ENCODE measurements around the gene ZNF786.

Gene ZNF786

DNA sequence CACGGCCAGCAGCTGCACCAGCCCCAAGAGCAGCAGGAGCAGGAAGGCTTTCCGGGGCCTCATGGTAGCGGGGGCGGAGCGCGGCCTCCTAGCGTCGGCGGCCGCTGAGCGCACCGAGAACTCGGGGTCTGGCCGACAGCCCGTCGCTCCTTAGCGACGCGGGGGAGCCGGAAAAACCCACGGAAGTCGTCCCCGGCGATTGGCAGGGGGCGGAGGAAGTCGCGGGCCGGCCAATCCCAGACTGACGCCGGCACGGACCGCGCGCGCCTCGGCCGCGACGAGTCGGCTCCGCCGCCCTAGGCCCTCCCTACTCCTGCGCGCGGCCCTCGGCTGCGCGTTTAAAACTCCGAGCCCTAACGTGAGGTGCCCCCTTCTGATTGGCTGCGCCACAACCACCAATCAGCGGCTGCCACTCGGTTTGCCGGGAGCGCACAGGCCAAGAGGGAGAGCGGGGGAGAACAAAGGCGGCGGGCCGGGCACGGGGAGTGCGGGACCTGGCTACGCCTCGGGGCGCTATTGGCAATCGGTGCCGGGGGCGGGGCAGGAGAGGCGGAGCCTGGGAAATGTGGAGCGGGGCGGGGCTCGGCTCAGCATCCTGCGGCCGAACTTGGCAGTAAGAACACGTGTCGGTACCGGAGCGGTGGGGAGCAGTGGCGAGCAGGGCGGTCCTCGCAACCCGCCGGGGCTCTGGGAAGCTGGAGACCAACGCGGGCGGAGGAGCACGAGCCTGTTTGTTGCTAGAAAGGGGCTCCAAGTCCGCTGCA, 62.0 kb downstream of the ZNF786 start, which contains the start of gene PDIA4:
Gene PDIA4, minus strand, starts transcription at position 160 of the 764 bp plus-strand sequence. Its CDS starts 97 bp downstream, at position 63.
- peak; percentile 98 to 99 for DNase-seq

DNA sequence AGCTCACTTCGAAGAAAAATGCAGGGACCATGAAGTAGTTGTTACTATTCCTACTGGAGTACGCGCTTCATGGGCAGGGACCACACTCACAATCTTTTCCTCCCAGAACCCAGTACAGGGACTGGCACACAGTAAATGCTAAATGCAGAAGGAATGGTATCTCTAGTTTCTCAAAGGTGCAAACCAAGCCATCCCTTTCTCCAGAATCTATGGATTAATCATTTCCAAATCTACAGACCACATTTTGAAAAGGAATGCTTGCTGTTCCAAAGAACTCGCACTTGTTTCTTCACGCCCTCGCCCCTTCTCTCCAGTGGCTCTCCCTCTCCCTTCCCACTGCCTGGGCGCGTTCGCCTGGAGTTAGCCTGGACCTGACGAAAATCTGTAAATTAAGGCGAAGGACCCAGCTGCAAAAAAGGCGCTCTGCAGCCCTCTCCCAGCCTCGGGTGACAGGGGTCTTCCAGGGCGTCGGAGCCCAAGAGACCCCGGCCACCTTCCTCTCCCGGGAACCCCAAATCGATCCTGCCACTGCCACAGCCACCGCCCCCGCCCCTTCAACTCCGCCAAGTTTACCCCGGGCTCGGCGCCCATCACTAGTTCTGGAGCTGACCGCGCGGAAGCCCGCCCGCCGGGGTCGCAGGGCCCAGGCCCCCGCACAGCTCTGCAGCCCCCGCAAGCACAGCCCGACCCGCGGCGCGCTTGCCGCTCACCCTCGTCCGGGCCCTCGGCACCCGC, 62.7 kb downstream of the ZNF786 start:
- no peak for DNase-seq

DNA sequence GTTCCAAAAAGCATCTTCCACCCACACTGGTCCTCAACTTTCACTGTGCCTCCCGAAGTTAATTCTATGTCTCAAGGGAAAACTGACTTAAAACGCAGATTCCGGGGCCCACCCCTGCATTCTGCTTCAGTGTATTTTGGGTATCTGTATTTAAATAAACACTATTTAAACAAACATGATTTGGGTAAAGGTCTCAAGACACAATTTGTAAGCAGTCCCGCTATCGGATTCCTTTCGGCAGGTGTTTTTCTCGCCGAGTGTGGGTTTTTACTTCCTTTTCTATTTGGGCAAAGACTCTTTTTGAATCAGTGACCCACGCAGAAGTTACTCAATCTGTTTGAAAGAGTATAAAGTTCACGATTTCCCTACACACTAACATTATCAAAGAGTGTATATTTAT, 63.5 kb downstream of the ZNF786 start:
- DNase-seq = no peak

DNA sequence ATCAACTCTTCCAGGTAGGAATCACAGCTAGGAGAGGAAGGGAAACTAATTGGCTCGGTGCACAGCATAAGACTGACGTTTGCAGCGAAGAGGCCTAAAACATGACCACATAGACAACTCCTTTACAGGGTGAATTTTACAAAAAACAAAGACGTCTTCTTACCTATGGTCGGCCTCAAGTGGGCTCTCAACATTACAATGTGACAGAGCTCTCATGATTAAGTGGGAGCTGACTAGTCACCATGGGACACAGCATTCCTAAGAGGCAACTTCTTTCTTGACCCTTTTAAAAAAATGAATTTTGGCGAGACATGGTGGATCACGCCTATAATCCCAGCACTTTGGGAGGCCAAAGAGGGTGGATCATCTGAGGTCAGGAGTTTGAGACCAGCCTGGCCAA, 66.9 kb downstream of the ZNF786 start:
- no peak for DNase-seq

DNA sequence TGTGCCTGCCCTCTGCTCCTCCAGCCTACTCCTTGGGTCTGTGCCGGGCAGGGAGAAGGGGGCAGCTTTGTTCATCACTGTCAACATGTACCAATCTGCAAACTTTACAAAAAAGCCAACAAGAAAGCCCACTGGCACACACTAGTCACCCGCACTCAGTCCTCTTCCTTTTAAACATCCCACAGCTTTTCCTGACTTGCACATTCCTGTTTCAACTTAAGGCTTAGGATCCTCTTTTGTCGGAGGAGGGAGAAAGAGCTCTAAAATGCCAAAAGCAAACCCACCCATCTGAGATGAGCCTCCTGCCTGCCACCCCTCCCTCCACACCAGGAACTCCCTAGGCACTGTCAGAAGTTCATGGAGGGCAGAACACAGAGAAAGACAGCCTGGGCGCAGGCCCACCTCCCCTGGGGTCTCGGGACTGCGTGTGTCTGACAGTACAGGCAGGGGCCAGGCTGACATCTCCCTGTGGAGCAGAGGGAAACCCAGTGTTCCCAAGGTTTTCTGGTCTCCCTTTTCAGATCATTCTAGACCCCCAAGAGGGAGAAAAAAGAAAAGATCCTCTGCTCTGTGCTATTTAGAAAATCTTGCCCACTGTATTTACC, 67.7 kb downstream of the ZNF786 start:
- no peak for DNase-seq

DNA sequence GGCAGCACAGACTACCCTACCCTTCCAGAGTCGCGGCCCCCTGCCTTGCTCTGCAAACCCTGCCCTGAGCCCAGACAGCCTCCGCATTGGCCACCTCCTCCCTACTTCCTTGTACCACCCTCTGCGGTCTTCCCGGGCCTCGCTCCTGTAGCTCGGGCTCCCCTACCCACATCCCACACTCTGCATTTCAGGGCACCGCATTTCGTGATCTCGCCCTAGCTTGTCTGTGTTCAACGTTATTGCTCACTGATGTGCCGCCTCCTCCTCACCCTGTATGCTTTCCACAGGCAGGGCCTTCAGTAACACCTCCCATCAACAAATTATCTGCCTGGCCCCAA, 68.8 kb downstream of the ZNF786 start:
- DNase-seq = no peak

DNA sequence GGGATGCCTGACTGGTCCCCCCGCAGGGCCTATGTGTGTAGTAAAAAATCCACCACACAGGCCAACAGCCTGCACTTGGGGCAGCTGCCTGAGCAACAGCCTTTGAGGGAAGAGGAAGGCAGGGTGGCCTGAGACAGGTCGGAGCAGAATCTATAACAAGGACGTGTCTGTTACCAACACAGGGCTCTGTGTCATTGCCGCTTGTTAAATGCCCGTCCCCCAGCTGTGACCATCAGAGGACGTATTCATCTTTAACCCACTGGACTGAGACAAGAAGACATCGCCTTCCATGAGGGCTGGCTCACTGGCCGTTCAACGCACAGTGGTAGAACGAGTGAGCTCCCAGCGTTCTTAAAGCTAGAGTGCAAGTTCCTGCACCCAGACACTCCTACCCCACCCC, 70.0 kb downstream of the ZNF786 start:
- DNase-seq = no peak
